CD4-positive, alpha-beta T cell (primary cell): ENCODE results near the gene RMP24.

Experiments
- ATAC-seq: fragments of 200-7000 bp; cut with Tn5 transposase; one replicate; pipeline ENCODE4 v1.10.0; 2022; ENCODE audit warnings: mild to moderate bottlenecking; ENCODE audit not compliant: poor library complexity
- CTCF ChIA-PET: fragments of 350-600 bp; sonication (Branson Sonifier 250); formaldehyde crosslinking; loops from one replicate; lab custom pipeline; 2021; ENCODE audit warnings: antibody characterized with exemption, inconsistent platforms; lab: Charles Lee
- POLR2A ChIA-PET: fragments of 350-600 bp; sonication (Branson Sonifier 250); formaldehyde crosslinking; loops from one replicate; lab custom pipeline; 2021; ENCODE audit warnings: antibody characterized with exemption, inconsistent platforms; lab: Charles Lee
- DNase-seq, 14 experiments: peaks; one replicate each; pipeline ENCODE4 v3.0.0-alpha.2; 2013 to 2020; ENCODE audit warnings: mixed read lengths in 2 of 14
- H3K27ac ChIP-seq, 2 donors: one replicate each; pipeline versions ENCODE4 v1.5.1 to v1.7.0; 2013; ENCODE audit warnings: low read length in 2 of 2, low read depth in 1 of 2, mild to moderate bottlenecking in 1 of 2
- H3K27me3 ChIP-seq, 2 experiments: 1 replicate in 1 of 2; 2 replicates in 1 of 2; pipeline versions ENCODE4 v1.6.1 to v1.7.0; 2013; ENCODE audit warnings: low read length in 2 of 2, control low read depth in 1 of 2, mild to moderate bottlenecking in 1 of 2, moderate library complexity in 1 of 2; ENCODE audit not compliant: insufficient read depth in 2 of 2, control insufficient read depth in 1 of 2
- H3K36me3 ChIP-seq: one replicate; pipeline ENCODE4 v1.6.1; 2013; ENCODE audit warnings: low read length, control low read depth; ENCODE audit not compliant: insufficient read depth
- H3K4me1 ChIP-seq: one replicate; pipeline ENCODE4 v1.6.1; 2013; ENCODE audit warnings: low read length, control low read depth; ENCODE audit not compliant: insufficient read depth
- H3K4me3 ChIP-seq: one replicate; pipeline ENCODE4 v1.5.1; 2013; ENCODE audit warnings: mild to moderate bottlenecking, low read length, moderate library complexity
- H3K9me3 ChIP-seq, 2 experiments: 1 replicate in 1 of 2; 2 replicates in 1 of 2; pipeline versions ENCODE4 v1.6.1 to v1.7.0; 2013; ENCODE audit warnings: low read length in 2 of 2, mild to moderate bottlenecking in 2 of 2, control low read depth in 1 of 2, moderate library complexity in 1 of 2; ENCODE audit not compliant: control insufficient read depth in 1 of 2, insufficient read depth in 1 of 2
- H3K27ac Mint-ChIP-seq: one replicate; pipeline ENCODE4 v1.8.0; 2020; ENCODE audit warnings: mixed read lengths
- H3K27me3 Mint-ChIP-seq: one replicate; pipeline ENCODE4 v1.8.0; 2021; ENCODE audit warnings: mixed read lengths
- H3K36me3 Mint-ChIP-seq: one replicate; pipeline ENCODE4 v1.8.0; 2021; ENCODE audit warnings: low read depth, mixed read lengths
- H3K4me1 Mint-ChIP-seq: one replicate; pipeline ENCODE4 v1.8.0; 2021; ENCODE audit warnings: low read depth, mixed read lengths
- H3K4me3 Mint-ChIP-seq: one replicate; pipeline ENCODE4 v1.8.0; 2020; ENCODE audit warnings: mild to moderate bottlenecking, mixed read lengths
- H3K9me3 Mint-ChIP-seq: one replicate; pipeline ENCODE4 v1.8.0; 2020; ENCODE audit warnings: mixed read lengths
- CTCF ChIP-seq: fragments of 200-600 bp; IDR thresholded peaks from one replicate; pipeline ENCODE4 v1.8.0; 2022; ENCODE audit warnings: antibody characterized with exemption, mild to moderate bottlenecking
- intact Hi-C, 2 experiments: fragments of 100-400 bp; cut with DNase I in 1 of 2; cut with micrococcal nuclease in 1 of 2; formaldehyde crosslinking; loops; one replicate each; pipeline versions ENCODE4 v1.15.1 to v1.9.0; 2023 to 2025; cut with DNase I, micrococcal nuclease

Gene RMP24

GRCh38 chr18:35938562-35938961 lies 33.9 kb upstream of the RMP24 start:
- no peak for TF ChIP-seq CTCF
- CTCF ChIA-PET: no interaction called here
- H3K9me3 Mint-ChIP-seq: no peaks in the 10 kb centered on the region

GRCh38 chr18:35939138-35939537 lies 33.3 kb upstream of the RMP24 start:
- H3K4me1 ChIP-seq: no peaks in the 10 kb centered on the region
- no peak overlapping the region for H3K27ac ChIP-seq
- Mint-ChIP-seq H3K9me3 (no peaks in the 10 kb centered on the region), H3K36me3 (no peaks in the 10 kb centered on the region), H3K27ac (no peak overlapping the region), H3K4me1 (no peaks in the 10 kb centered on the region), H3K27me3 (peaks cover 12% of the 10 kb centered on the region), H3K4me3 (no peak overlapping the region)
- H3K36me3 ChIP-seq: no peaks in the 10 kb centered on the region
- no peak for ATAC-seq
- DNase-seq: no peak
- H3K9me3 ChIP-seq: no peaks in the 10 kb centered on the region
- ChIA-PET CTCF (no interaction called here), POLR2A (no interaction called here)
- intact Hi-C loops: no loop called here
- no peak overlapping the region for H3K4me3 ChIP-seq
- TF ChIP-seq CTCF: no peak
- no peaks in the 10 kb centered on the region for H3K27me3 ChIP-seq

More at GRCh38 chr18:35938562-35938961, 33.9 kb upstream of the RMP24 start:
- ATAC-seq: no peak
- Histone ChIP-seq H3K27me3 (no peaks in the 10 kb centered on the region), H3K27ac (no peak overlapping the region), H3K4me3 (no peak overlapping the region), H3K4me1 (no peaks in the 10 kb centered on the region), H3K9me3 (no peaks in the 10 kb centered on the region), H3K36me3 (no peaks in the 10 kb centered on the region)
- Mint-ChIP-seq H3K4me3 (no peak overlapping the region), H3K4me1 (no peaks in the 10 kb centered on the region), H3K27me3 (peaks cover 12% of the 10 kb centered on the region), H3K27ac (no peak overlapping the region), H3K36me3 (no peaks in the 10 kb centered on the region)
- intact Hi-C loops: no loop called here
- DNase-seq: no peak
- POLR2A ChIA-PET: no interaction called here

- Mint-ChIP-seq H3K36me3 (no peaks in the 10 kb centered on the region), H3K4me3 (no peak overlapping the region), H3K27me3 (peaks cover 12% of the 10 kb centered on the region), H3K27ac (no peak overlapping the region), H3K9me3 (no peaks in the 10 kb centered on the region), H3K4me1 (no peaks in the 10 kb centered on the region)
- ChIA-PET POLR2A (no interaction called here), CTCF (interaction anchor here (2.0 kb wide), 1 partner anchor 9 kb away, joined by 5 read pairs; no protein-coding TSS in a partner anchor)
- no peak for TF ChIP-seq CTCF
- no peak for DNase-seq
- intact Hi-C loops: no loop called here
- ATAC-seq: no peak
- Histone ChIP-seq H3K9me3 (no peaks in the 10 kb centered on the region), H3K36me3 (no peaks in the 10 kb centered on the region), H3K4me3 (no peak overlapping the region), H3K27ac (no peak overlapping the region), H3K4me1 (no peaks in the 10 kb centered on the region), H3K27me3 (no peaks in the 10 kb centered on the region)
Observed at GRCh38 chr18:35941299-35941698, 31.2 kb upstream of the RMP24 start.
